ENCODE measurements around the gene XDH.

Gene XDH

DNA sequence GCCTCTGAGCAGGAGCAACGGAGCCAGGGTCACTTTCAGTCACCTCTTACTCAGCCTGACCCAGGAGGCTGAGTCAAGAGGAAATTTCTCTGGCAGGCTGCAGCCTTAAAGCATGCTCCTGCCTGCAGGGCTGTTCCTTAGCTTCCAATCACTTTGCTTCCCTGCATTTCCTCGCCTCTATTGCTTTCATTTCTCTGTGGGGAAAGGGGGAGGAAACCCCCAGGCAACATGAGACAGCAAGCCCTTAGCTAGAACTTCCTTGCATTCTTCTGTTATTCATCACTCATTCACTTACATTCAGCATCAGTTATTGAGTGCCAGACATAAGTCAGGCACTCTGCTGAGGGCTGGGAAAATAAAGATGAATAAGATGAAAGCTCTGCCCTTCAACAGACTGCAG, 13.0 kb downstream of the XDH start:
- no peak for DNase-seq

DNA sequence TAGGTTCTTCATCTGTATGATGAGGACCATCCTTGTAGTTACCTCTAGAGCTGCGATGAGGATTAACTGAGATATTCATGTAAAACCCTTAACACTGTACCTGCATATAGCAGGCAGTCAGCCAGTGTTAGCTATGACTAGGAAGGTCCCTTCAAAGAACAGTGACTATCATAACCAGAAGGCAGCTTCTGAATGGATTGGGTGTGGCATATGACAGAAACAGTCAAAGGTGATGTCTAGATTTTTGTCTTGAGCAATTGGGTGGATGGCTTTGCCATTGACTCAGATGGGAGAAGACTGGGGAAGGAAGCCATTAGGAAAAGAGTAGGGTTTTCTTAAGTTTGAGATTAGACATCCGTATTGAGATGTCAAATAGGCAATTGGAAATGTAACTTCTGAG, 15.7 kb downstream of the XDH start:
- DNase-seq = no peak

DNA sequence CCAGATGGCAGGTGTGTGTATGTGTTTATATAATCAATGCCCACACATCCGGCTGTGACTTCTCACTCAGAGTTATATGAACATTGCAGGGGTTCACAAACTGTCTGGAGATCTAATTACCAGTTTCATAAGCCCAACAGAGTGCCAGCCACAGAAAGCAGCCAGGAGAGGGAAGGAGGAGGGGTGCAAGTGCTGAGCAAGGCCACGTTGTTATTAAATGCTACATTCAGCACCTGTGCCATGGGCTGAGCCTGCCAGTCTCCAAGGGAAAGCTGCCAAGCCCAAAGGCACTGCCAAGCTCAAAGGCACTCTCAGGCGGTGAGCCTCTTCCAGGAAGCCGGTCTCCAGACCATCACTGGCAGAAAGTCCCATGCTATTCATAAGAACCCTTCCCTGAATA, 17.4 kb downstream of the XDH start:
- DNase-seq = no peak

- no peak for DNase-seq
These were observed 24.2 kb downstream of the XDH start for GRCh38 chr2:31390324-31390723.

GRCh38 chr2:31388736-31389135, 25.8 kb downstream of the XDH start:
- no peak for DNase-seq

DNA sequence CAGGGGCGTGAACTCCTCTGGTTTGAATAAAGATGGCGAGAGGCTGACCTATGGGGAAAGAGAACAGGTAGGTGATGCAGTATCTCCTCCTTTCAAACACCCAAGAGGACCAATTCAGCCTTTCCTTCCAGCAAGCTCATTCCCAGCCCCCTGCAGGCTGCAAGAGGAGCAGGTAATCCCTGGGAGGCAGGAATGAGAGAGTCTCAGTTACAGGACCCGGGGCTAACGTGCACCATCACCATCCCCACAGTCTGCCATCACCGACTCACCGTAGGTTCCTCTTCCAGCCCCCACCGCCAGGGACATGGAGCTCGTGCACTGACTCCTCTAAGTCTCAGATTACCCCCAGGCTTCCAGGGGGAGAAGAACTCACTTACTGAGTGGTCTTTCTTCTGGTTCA, 26.7 kb downstream of the XDH start:
- DNase-seq = no peak

DNA sequence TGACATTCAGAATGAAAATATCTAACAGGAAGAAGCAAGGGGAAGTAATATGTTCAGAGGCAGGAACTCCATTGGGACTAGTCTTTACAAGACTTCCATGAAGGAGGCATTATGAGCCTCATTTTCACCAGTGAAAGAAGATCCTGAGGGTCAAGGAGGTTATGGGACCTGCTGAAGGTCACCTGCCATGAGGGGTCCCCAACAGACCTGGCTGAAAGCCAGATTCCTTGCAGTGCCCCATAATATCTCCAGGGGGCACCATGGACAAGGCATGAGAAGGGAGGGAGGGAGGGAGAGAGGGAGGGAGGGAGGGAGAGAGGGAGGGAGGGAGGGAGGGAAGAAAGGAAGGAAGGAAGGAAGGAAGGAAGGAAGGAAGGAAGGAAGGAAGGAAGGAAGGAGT, 27.9 kb downstream of the XDH start:
- no peak for DNase-seq

- no peak for DNase-seq
These were observed 28.4 kb downstream of the XDH start for GRCh38 chr2:31386172-31386571.

- peak; percentile 52 for DNase-seq
These were observed 29.7 kb downstream of the XDH start for GRCh38 chr2:31384771-31385276.

- DNase-seq = peak; percentile 6
These were observed 30.2 kb downstream of the XDH start for GRCh38 chr2:31384351-31384750.

DNA sequence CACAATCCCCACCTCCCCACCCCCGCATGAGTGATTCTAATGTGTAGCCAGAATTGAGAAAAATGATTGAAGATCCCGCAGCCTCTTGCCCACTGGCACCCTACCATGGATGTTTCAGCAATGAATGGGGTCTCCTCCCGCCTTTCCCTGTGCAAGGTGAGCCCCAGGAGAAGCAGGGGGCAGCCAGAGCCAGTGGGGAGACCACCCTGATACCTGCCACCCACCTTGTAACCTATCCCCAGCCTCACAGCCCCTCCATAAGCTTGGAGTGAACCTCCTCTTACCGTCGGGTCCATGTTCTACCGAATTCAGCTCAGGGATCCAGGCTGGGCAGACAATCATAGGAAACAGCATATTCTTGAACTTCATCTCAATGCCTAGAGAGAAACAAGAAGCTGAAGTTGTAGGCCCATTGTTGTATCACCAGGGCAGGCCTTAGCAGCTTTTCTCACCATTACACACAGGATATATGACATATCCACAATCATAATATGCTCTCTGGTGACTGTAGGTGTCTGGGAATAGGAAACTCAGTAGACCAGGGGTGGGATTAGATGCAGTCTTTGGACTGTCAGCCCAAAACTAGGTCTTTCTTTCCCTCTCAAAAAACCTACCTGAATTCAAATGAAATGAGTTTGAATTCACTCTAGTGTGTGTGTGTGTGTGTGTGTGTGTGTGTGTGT, 30.9 kb downstream of the XDH start:
- DNase-seq = no peak

DNA sequence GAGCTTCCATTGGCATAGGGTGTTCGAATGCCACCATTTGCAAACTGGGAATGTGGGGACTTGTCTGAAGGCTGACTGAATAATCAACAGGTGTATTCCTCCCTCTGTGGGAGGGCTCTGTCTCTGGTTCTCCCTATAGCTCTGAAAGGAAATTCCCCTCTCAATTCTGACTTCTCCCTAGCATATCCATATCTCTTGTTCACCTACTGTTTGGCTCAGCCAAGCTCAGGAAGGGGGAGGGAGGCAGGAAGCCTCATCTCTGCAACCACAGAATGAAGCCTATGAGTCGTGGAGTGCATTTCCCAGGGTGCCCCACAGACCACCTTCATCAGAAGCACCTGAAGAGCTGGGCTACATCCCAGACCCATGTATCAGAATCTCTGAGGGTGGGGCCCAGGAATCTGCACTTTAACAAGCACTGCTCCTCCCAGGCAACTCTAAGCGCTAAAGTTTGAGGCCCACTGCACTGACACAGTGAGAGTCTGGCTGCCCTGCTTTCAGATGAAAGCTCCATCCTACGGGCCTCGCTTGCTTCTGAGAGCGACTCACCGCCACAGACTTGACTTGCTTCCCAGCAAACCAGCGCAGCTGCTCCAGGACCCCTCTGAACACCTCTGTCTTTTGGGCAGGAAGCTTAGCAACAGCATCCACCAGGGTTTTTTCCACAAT, 32.0 kb downstream of the XDH start:
- no peak for DNase-seq

DNA sequence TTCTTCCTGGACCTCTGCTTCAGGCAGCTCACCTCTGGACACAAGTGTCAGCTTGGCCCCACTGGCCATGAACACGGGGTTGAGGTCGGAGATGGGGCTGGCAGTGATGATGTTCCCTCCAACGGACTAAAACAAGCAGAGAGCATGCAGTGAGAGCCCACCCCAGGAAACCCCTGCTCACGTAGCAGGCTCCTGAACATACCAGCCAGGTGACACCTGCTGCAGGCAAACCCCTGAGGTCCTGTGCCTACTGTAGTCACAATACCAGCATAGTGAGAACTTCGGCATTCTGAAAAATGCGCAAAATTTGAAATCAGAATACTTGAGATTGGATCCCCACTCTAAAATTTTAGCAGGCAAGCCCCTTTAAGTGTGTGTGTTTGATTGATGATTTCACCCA, 32.9 kb downstream of the XDH start:
- no peak for DNase-seq

DNA sequence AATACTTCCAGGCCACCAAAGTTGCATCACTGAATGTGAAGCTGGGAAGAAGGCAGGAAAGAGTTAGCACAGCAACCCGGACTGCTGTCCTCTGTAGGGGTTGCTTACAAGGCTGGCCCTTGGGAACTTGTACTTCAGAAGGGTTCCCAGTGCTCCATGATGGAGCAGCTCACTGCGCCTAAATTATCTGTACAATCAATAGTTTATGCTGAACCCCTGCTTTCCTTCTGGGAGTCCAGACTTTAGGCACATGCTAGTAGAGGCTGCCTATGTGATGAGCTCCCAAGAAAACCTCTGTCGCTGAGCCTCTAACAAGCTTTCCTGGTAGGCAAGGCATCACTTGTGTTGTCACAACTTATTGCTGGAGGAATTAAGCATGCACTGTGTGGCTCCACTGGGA, 34.3 kb downstream of the XDH start:
- DNase-seq = no peak

DNA sequence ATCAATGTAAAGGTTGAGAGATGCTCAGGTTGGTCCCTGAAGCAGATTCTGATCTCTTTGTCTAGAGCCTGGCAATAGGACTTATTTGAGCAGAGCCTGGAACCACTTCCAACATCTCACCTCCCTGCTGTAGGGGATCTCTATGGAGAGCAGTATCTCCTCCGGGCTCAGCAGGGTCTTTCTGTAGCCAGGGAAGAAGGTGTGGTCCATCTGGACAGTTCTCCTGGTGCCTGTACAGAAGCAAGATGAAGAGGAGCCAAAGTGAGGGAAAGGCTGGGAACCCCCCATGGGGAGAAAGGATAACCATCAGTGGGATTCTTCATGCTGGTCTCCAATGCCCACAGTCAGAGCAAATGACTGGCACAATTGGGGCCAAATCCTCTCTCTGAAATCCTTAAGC, 34.8 kb downstream of the XDH start:
- no peak for DNase-seq

- no peak for DNase-seq
These were observed 35.6 kb downstream of the XDH start for GRCh38 chr2:31378791-31379501.

DNA sequence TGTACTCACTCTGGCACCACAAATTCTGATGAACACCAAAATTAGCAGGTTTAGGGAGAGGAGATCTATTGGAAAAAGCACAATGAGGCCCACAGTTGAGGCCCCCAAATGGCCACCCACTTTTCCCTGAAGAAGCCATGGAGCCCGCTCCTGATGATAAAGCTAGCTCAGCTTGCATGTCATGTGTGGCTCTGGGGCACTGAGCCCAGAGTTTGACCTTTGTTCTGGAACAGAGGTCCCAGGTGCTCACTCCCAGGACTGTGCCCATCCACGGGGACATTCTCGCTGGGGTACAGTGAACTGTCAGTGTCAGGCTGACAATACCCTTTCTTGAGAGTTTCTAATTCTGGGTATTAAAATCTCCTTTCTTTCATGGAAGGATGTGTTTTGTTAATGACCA, 36.2 kb downstream of the XDH start:
- no peak for DNase-seq

- DNase-seq = no peak
These were observed 41.4 kb downstream of the XDH start for GRCh38 chr2:31373127-31373526.

DNA sequence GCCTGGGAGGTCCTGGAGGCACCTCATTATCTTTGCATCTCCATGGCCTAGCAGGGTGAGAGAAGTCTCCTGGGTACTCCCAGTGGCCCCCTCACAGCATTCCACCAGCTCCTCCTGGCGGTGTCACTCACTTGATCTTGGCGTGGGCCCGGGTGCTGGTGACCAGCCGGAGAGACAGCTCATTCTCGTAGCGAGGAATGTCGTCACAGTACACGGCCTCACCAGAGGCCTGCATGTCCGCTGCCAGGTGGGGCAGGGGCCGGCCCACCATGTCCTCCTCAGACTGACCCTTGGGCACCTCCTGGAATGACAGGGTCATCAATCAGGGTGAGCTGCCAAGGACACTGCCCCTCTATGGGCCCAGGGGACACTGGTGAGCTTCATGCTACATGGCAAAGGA, 42.4 kb downstream of the XDH start:
- no peak for DNase-seq

DNA sequence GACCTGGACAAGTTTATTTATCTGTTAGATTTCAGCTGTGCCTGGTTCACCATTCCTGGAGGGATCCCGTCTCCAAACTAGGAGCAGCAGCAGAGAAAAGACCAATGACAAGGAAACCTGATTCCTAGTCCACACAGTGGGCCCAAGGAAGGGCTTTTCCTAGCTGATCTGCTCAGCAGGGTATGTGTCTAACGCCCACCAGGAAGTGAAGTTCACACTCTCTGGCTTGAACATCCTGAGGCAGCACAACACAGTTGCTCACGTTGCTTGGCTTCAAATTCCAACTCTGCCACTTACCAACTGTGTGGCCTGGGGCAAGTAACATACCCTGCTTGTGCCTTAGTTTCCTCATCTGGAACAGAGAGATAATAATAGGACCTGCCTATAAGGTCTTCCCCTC, 42.9 kb downstream of the XDH start:
- no peak for DNase-seq

- DNase-seq = no peak
These were observed 47.8 kb downstream of the XDH start for GRCh38 chr2:31366733-31367132.

DNA sequence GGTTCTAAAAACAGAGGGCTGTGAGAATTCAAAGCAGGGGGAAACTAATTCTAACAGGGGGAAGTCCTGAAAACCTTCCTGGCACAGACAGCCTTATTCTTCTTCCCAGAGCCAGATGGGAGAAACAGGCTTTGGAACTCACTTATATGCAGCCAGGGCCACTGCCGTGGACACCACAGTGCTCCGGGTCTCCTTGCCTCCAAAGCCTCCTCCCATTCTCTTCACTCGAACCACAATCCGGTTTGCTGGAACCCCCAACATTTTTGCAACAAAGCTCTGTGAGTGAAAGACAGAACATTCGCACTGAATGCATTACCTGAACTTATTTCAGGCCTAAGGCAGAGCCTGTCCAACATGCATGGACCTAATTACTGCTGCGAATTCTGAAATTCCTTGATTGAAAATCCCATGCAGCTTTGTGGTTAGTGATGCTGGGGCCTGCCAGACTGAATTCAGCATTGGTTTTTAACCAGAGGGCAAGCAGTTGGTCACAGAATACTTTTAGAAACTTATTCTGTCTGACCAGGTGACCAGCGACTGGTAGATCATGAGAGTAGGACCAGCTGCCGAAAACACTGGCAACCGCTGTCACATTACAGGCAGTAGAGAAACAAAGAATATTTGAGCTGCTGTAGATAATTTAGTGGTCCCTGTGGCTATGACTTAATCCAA, 48.6 kb downstream of the XDH start:
- DNase-seq = no peak

DNA sequence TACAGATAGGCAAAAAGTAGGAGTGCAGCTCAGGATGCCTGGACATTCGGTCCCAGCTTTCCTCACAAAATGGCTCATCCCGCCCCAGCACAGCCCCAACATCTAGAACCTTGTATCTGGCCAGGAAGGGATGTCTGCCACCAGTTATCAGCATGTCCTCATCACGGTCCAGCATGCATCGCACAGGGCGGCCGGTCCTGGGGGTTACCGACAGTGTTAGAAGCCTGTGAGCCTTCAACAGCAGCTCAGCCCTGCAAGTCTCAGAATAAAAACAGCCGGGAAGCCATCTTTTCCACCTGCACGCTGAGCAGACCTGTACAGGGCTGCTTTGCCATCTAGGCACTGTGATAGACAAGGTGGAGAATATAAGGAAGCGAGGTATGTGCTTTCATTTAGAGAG, 49.2 kb downstream of the XDH start:
- DNase-seq = no peak
